GM23338 (cell line): Measurements from ENCODE around the gene CBX2. TPM values are rescaled to one million over a fixed set of nuclear protein-coding genes. Genes with fewer than 3 reads are reported as not detected.

Experiments
- ATAC-seq: fragments of 200-7000 bp; cut with Tn5 transposase; 3 replicates; pipeline ENCODE4 v1.9.1; 2020
- DNase-seq: peaks from one replicate; pipeline ENCODE4 v3.0.0-alpha.2; 2015; ENCODE audit warnings: low spot score
- H2AFZ ChIP-seq: fragments of 200-600 bp; sonication (generic); 2 replicates; pipeline ENCODE4 v1.8.0; 2016; ENCODE audit warnings: antibody characterized with exemption, mild to moderate bottlenecking, moderate library complexity
- H3F3A ChIP-seq: fragments of 200-600 bp; sonication (generic); replicated peaks from 2 replicates; pipeline ENCODE4 v1.8.0; 2017; ENCODE audit warnings: antibody characterized with exemption, mixed run types, low read depth
- H3K27ac ChIP-seq: fragments of 200-600 bp; sonication (generic); 2 replicates; pipeline ENCODE4 v1.6.1; 2016; ENCODE audit warnings: low read depth
- H3K27me3 ChIP-seq: fragments of 200-600 bp; sonication (generic); 2 replicates; pipeline ENCODE4 v1.8.0; 2016; ENCODE audit warnings: mild to moderate bottlenecking, mixed run types, moderate library complexity; ENCODE audit not compliant: insufficient read depth
- H3K36me3 ChIP-seq: fragments of 200-600 bp; sonication (generic); 2 replicates; pipeline ENCODE4 v1.8.0; 2016; ENCODE audit warnings: mild to moderate bottlenecking; ENCODE audit not compliant: insufficient read depth
- H3K4me1 ChIP-seq: fragments of 200-600 bp; sonication (generic); 2 replicates; pipeline ENCODE4 v1.8.0; 2016; ENCODE audit warnings: mild to moderate bottlenecking, moderate library complexity; ENCODE audit not compliant: insufficient read depth
- H3K4me2 ChIP-seq: fragments of 200-600 bp; sonication (generic); 2 replicates; pipeline ENCODE4 v1.7.1; 2017; ENCODE audit warnings: mixed run types
- H3K4me3 ChIP-seq: fragments of 200-600 bp; sonication (generic); 2 replicates; pipeline ENCODE4 v1.6.1; 2016; ENCODE audit warnings: mixed run types
- H3K79me2 ChIP-seq: fragments of 200-600 bp; sonication (generic); replicated peaks from 2 replicates; pipeline ENCODE4 v1.8.0; 2017; ENCODE audit warnings: mild to moderate bottlenecking; ENCODE audit not compliant: insufficient read depth
- H3K9me2 ChIP-seq: fragments of 200-600 bp; sonication (generic); 2 replicates; pipeline ENCODE4 v1.8.0; 2017; ENCODE audit not compliant: insufficient read depth
- H4K20me1 ChIP-seq: fragments of 200-600 bp; sonication (generic); replicated peaks from 2 replicates; pipeline ENCODE4 v1.8.0; 2017; ENCODE audit warnings: mild to moderate bottlenecking; ENCODE audit not compliant: insufficient read depth
- H3K27ac Mint-ChIP-seq: 2 replicates; pipeline ENCODE4 v1.8.0; 2020; ENCODE audit warnings: inconsistent platforms, mild to moderate bottlenecking, moderate library complexity, mixed read lengths
- H3K27me3 Mint-ChIP-seq: 3 replicates; pipeline ENCODE4 v1.8.0; 2022; ENCODE audit warnings: low read depth, mild to moderate bottlenecking, moderate library complexity, mixed read lengths, inconsistent platforms; ENCODE audit not compliant: insufficient read depth, poor library complexity
- H3K36me3 Mint-ChIP-seq: 3 replicates; pipeline ENCODE4 v1.8.0; 2021; ENCODE audit warnings: low read depth, mild to moderate bottlenecking, inconsistent platforms, moderate library complexity, mixed read lengths
- H3K4me1 Mint-ChIP-seq: 3 replicates; pipeline ENCODE4 v1.8.0; 2020; ENCODE audit warnings: mild to moderate bottlenecking, inconsistent platforms, mixed read lengths
- H3K4me3 Mint-ChIP-seq: 3 replicates; pipeline ENCODE4 v1.8.0; 2021; ENCODE audit warnings: moderate library complexity, mild to moderate bottlenecking, inconsistent platforms, mixed read lengths
- H3K9me3 Mint-ChIP-seq: 3 replicates; pipeline ENCODE4 v1.8.0; 2020; ENCODE audit warnings: moderate library complexity, mild to moderate bottlenecking, inconsistent platforms, mixed read lengths
- JUNB ChIP-seq: IDR thresholded peaks from one replicate; pipeline ENCODE4 v1.6.1; 2016; ENCODE audit warnings: antibody characterized with exemption; ENCODE audit not compliant: unreplicated experiment
- POLR2AphosphoS5 ChIP-seq: IDR thresholded peaks from 2 replicates; pipeline ENCODE4 v1.6.1; 2016; ENCODE audit warnings: antibody characterized with exemption, low read depth
- REST ChIP-seq: IDR thresholded peaks from one replicate; pipeline ENCODE4 v1.6.1; 2018; ENCODE audit warnings: antibody characterized with exemption; ENCODE audit not compliant: unreplicated experiment
- ZNF114 ChIP-seq: fragments of 250-450 bp; sonication (Bioruptor Pico); IDR thresholded peaks from 2 replicates; pipeline ENCODE4 v1.5.0; 2020; ENCODE audit warnings: mild to moderate bottlenecking, moderate library complexity
- ZNF331 ChIP-seq: fragments of 250-450 bp; sonication (Bioruptor Pico); IDR thresholded peaks from 2 replicates; pipeline ENCODE4 v1.5.0; 2020; ENCODE audit warnings: low read depth, mild to moderate bottlenecking, moderate library complexity
- polyA plus RNA-seq: library from polyadenylated mRNA; unstranded; fragments of >200 nt; fragmentation: Nextera tagmentation; extraction: Ambion mirVana; gene quantifications from 2 replicates; pipeline ENCODE4 v1.2.1, GENCODE V29; 2016
- total RNA-seq: library from RNA; depleted of rRNA; stranded (reverse); fragments of >200 nt; shearing (Covaris generic); gene quantifications from 2 replicates; pipeline ENCODE4 v1.2.3, GENCODE V29; 2014
- TF ChIP-seq, protein P1 (sequence below): IDR thresholded peaks from 2 replicates; pipeline ENCODE4 v1.6.1; 2016; ENCODE audit warnings: antibody characterized with exemption
- TF ChIP-seq, protein P2 (sequence below), 2 experiments: fragments of 200-600 bp in 1 of 2; sonication (generic) in 1 of 2; conservative IDR thresholded peaks; 2 replicates each; pipeline versions ENCODE4 v1.5.1 to v1.6.1; 2016 to 2017; ENCODE audit warnings: antibody characterized with exemption in 2 of 2, low read depth in 2 of 2, mild to moderate bottlenecking in 2 of 2, moderate library complexity in 1 of 2

Gene CBX2
- total and polyA plus RNA-seq, 2 experiments from 2014 or later = 26.6 to 114 TPM

DNA sequence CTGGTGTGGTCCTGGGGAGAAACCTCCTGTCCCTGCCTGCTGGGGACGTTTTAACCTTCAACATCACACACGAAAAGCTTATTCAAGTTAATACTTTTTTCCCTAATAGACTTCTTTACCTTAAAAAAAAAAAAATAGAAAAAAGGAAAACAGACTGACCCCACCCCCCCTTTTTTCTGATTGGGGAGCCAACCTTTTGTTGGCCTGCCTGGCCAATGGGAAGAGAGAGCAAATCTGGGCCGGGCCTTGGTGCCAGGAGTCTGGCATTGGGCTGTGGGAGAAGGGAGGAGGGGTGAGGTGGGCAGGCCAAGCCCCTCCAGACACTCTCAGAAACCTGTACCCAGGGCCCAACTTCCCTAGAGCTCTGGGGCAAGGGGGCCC lies 16.0 kb downstream of the CBX2 start:
- H3K27ac ChIP-seq = no peak overlapping the region

More for the DNA sequence above, 16.0 kb downstream of the CBX2 start:
- Histone ChIP-seq H4K20me1 (no peaks in the 10 kb centered on the region; the same call in 1 of the 2 replicates), H3K27me3 (peaks cover 92% of the 10 kb centered on the region), H3K4me2 (peak overlapping the region; percentile 81), H3K79me2 (no peaks in the 10 kb centered on the region), H3K36me3 (no peaks in the 10 kb centered on the region), H3F3A (peaks cover 23% of the 10 kb centered on the region), H2AFZ (no peak overlapping the region), H3K4me1 (peaks cover 29% of the 10 kb centered on the region), H3K9me2 (no peaks in the 10 kb centered on the region), H3K4me3 (peak overlapping the region; percentile 54)
- peaks cover 35% of the 10 kb centered on the region for H3K4me1 Mint-ChIP-seq
- no peaks in the 10 kb centered on the region; the same call in 2 of the 3 replicates for H3K36me3 Mint-ChIP-seq
- DNase-seq (peak; percentile 85), ATAC-seq (peak; percentile 9)
- H3K27ac Mint-ChIP-seq = no peak overlapping the region
- TF ChIP-seq REST (no peak), POLR2AphosphoS5 (no peak), JUNB (no peak), ZNF114 (CRISPR knock-in tag) (no peak), ZNF331 (CRISPR knock-in tag) (no peak)
- TF ChIP-seq, protein P1, sequence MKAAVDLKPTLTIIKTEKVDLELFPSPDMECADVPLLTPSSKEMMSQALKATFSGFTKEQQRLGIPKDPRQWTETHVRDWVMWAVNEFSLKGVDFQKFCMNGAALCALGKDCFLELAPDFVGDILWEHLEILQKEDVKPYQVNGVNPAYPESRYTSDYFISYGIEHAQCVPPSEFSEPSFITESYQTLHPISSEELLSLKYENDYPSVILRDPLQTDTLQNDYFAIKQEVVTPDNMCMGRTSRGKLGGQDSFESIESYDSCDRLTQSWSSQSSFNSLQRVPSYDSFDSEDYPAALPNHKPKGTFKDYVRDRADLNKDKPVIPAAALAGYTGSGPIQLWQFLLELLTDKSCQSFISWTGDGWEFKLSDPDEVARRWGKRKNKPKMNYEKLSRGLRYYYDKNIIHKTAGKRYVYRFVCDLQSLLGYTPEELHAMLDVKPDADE = no peak
- TF ChIP-seq, protein P2, sequence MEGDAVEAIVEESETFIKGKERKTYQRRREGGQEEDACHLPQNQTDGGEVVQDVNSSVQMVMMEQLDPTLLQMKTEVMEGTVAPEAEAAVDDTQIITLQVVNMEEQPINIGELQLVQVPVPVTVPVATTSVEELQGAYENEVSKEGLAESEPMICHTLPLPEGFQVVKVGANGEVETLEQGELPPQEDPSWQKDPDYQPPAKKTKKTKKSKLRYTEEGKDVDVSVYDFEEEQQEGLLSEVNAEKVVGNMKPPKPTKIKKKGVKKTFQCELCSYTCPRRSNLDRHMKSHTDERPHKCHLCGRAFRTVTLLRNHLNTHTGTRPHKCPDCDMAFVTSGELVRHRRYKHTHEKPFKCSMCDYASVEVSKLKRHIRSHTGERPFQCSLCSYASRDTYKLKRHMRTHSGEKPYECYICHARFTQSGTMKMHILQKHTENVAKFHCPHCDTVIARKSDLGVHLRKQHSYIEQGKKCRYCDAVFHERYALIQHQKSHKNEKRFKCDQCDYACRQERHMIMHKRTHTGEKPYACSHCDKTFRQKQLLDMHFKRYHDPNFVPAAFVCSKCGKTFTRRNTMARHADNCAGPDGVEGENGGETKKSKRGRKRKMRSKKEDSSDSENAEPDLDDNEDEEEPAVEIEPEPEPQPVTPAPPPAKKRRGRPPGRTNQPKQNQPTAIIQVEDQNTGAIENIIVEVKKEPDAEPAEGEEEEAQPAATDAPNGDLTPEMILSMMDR (conservative IDR thresholded peaks at IDR 0.05; ENCODE audit: low read depth in 2 of 2) = no peak
- peaks cover 94% of the 10 kb centered on the region for H3K27me3 Mint-ChIP-seq
- peaks cover 2% of the 10 kb centered on the region; the same call in 1 of the 3 replicates for H3K9me3 Mint-ChIP-seq
- H3K4me3 Mint-ChIP-seq = peak overlapping the region; percentile 61
